ENCODE results near the gene ZNF516. TPM values are rescaled to one million over a fixed set of nuclear protein-coding genes. Genes with fewer than 3 reads are reported as not detected.

ZNF516 gene
- total RNA-seq, 1 experiment from 2014 or later: 28.3 TPM

- H3K4me1 Mint-ChIP-seq (ENCODE audit: insufficient read depth, unreplicated experiment): peaks cover 24% of the 10 kb centered on the region
Observed at GRCh38 chr18:76391038-76391437, 104.0 kb downstream of the ZNF516 start.

DNA sequence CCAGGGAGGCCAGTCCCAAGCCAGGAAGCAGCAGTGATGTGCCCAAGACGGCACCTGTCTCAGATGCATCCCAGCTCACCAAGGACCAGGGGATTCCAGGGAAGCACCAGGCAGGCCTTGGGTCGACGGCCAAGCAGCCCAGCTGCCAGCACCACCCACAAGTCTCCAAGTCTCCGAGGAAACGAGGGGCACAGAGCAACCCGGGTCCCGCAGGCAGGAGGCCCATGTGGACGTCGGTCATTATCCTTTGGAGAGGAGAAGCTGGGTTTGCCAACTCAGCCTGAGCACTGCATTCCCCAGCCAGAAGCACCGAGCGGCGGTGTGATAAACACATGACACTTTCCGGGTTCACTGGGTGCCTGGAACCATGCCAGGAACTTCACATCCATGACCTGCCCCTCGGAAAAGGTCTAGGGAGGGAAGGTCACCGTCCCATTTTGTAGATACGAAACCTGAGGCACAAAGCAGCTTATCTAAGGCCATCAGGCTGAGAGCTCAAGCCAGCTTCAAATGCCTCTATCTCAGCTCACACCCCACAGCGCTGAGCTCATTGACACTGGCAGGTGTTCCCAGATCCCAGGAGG lies 104.5 kb downstream of the ZNF516 start:
- intact Hi-C loops (cut with micrococcal nuclease): no loop called here
- Mint-ChIP-seq H3K4me3 (ENCODE audit: unreplicated experiment) (no peak overlapping the region), H3K9me3 (ENCODE audit: unreplicated experiment) (no peaks in the 10 kb centered on the region), H3K27me3 (ENCODE audit: insufficient read depth, unreplicated experiment) (no peaks in the 10 kb centered on the region), H3K36me3 (ENCODE audit: insufficient read depth, unreplicated experiment) (peaks cover 6% of the 10 kb centered on the region), H3K27ac (ENCODE audit: low read depth, unreplicated experiment) (no peak overlapping the region), H3K4me1 (ENCODE audit: insufficient read depth, unreplicated experiment) (peaks cover 24% of the 10 kb centered on the region)
- POLR2A ChIA-PET: no interaction called here
- DNase-seq (ENCODE audit: unreplicated experiment): no peak
- TF ChIP-seq CTCF (IDR thresholded peaks at IDR 0.05; ENCODE audit: unreplicated experiment): no peak
- CTCF ChIA-PET: interaction anchor here (0.6 to 1.2 kb wide), 4 partner anchors 9 to 319 kb away, joined by 3 to 7 read pairs (median 4); no protein-coding TSS in a partner anchor
- BruUV-seq (replicated peaks): no TSS peak

More at GRCh38 chr18:76391038-76391437, 104.0 kb downstream of the ZNF516 start:
- Mint-ChIP-seq H3K4me3 (ENCODE audit: unreplicated experiment) (no peak overlapping the region), H3K9me3 (ENCODE audit: unreplicated experiment) (no peaks in the 10 kb centered on the region), H3K27ac (ENCODE audit: low read depth, unreplicated experiment) (no peak overlapping the region), H3K27me3 (ENCODE audit: insufficient read depth, unreplicated experiment) (no peaks in the 10 kb centered on the region), H3K36me3 (ENCODE audit: insufficient read depth, unreplicated experiment) (peaks cover 10% of the 10 kb centered on the region)
- TF ChIP-seq CTCF (IDR thresholded peaks at IDR 0.05; ENCODE audit: unreplicated experiment): no peak
- ChIA-PET CTCF (interaction anchor here (0.6 to 1.2 kb wide), 4 partner anchors 8 to 319 kb away, joined by 3 to 7 read pairs (median 4); no protein-coding TSS in a partner anchor), POLR2A (no interaction called here)
- intact Hi-C loops (cut with micrococcal nuclease): no loop called here
- DNase-seq (ENCODE audit: unreplicated experiment): no peak
- no TSS peak for BruUV-seq (replicated peaks)

- TF ChIP-seq CTCF (IDR thresholded peaks at IDR 0.05; ENCODE audit: unreplicated experiment): no peak
- no peaks in the 10 kb centered on the region for H3K27me3 Mint-ChIP-seq (ENCODE audit: insufficient read depth, unreplicated experiment)
- ChIA-PET CTCF (interaction anchor here (0.7 kb wide), 2 partner anchors 9 to 497 kb away, joined by 3 to 4 read pairs; no protein-coding TSS in a partner anchor), POLR2A (no interaction called here)
- BruUV-seq (replicated peaks): no TSS peak
- intact Hi-C loops (cut with micrococcal nuclease): no loop called here
- H3K27ac Mint-ChIP-seq (ENCODE audit: low read depth, unreplicated experiment): no peak overlapping the region
- no peak overlapping the region for H3K4me3 Mint-ChIP-seq (ENCODE audit: unreplicated experiment)
- H3K4me1 Mint-ChIP-seq (ENCODE audit: insufficient read depth, unreplicated experiment): peaks cover 18% of the 10 kb centered on the region
- no peaks in the 10 kb centered on the region for H3K9me3 Mint-ChIP-seq (ENCODE audit: unreplicated experiment)
- peaks cover 2% of the 10 kb centered on the region for H3K36me3 Mint-ChIP-seq (ENCODE audit: insufficient read depth, unreplicated experiment)
- DNase-seq (ENCODE audit: unreplicated experiment): no peak
Observed at GRCh38 chr18:76389716-76390115, 105.3 kb downstream of the ZNF516 start.

DNA sequence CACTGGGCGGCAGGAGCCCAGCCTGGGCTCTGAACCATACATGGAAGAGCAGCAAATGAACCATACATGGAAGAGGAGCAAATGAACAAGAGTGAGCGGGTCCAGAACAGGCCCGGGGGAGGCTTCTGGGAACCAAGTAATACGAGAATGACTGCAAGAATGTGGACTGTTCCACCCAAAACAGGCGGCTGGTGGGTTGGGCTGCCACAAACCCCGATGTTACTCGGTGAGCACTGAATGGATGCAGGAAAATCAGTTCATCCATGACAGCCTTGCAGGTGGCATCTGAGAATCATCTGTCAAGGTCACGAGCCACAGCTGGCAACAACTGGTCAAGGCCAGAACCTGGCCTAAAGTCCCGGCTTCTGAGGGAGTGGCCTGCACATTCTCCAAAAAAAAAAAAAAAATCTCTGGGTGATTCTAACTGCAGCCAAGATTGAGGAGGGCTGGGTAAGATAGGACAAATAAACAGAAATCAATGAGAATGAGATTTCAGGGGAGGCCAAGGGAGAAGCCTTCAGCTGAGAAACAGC lies 106.1 kb downstream of the ZNF516 start:
- Mint-ChIP-seq H3K4me1 (ENCODE audit: insufficient read depth, unreplicated experiment) (peaks cover 17% of the 10 kb centered on the region), H3K27me3 (ENCODE audit: insufficient read depth, unreplicated experiment) (no peaks in the 10 kb centered on the region), H3K4me3 (ENCODE audit: unreplicated experiment) (no peak overlapping the region), H3K27ac (ENCODE audit: low read depth, unreplicated experiment) (no peak overlapping the region), H3K36me3 (ENCODE audit: insufficient read depth, unreplicated experiment) (no peaks in the 10 kb centered on the region), H3K9me3 (ENCODE audit: unreplicated experiment) (no peaks in the 10 kb centered on the region)
- BruUV-seq (replicated peaks): no TSS peak
- intact Hi-C loops (cut with micrococcal nuclease): no loop called here
- no peak for DNase-seq (ENCODE audit: unreplicated experiment)
- no peak for TF ChIP-seq CTCF (IDR thresholded peaks at IDR 0.05; ENCODE audit: unreplicated experiment)
- CTCF ChIA-PET: interaction anchor here (0.7 to 2.2 kb wide), 2 partner anchors 10 to 498 kb away, joined by 4 to 25 read pairs; no protein-coding TSS in a partner anchor
- POLR2A ChIA-PET: no interaction called here
